RPMI7951 (cell line): Measurements from ENCODE around the gene BBS2. TPM values are rescaled to one million over a fixed set of nuclear protein-coding genes. Genes with fewer than 3 reads are reported as not detected.
"Not testable (repeated sequence)": the region's sequence is repeated elsewhere in the genome, so short reads cannot be mapped to it uniquely, and the experiment has no call there.

Experiments
- DNase-seq: peaks from one replicate; pipeline ENCODE4 v3.0.0-alpha.2; 2012; ENCODE audit warnings: low read depth
- total RNA-seq: library from RNA; depleted of rRNA; stranded (reverse); fragments of >200 nt; shearing (Covaris generic); gene quantifications from 2 replicates; pipeline ENCODE4 v1.2.3, GENCODE V29; 2014

Gene BBS2
- total RNA-seq, 1 experiment from 2014 or later = 44.3 TPM

DNA sequence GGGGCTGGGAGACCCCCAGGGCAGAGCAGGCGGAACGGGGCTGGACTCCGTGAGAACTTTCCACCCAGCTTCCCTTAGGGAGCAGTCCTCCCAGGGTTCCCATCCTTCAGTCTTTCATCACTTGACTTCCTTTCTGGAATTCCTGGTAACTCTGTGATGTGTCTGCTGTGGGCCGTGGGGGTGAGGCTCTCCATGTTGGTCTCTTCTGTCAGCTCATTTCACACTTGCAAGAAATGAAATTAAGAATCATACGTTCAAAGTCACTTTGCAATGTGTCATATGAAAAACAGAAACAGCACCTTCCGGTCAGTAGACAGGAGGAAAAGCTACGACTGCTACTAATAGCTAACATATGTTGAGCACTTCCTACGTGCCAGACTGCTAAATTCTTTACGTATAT is 5.4 kb upstream of the BBS2 start:
- peak; percentile 46 for DNase-seq

DNA sequence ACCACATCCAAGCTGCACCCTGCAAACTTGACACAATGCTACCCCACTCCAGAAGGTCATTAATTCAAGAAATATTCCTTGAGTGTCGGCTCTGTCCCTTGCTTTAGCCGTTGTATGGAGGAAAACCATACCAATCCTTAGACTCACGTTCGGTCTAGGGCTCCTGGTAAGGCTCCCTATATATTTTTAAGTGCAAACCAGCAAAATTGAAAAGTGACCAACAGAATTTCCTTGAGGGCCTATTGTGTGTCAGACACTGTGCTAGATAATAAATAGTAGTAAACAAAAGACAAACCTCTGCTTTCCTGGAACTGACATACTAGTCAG is 390 bp upstream of the BBS2 start:
- no peak for DNase-seq

DNA sequence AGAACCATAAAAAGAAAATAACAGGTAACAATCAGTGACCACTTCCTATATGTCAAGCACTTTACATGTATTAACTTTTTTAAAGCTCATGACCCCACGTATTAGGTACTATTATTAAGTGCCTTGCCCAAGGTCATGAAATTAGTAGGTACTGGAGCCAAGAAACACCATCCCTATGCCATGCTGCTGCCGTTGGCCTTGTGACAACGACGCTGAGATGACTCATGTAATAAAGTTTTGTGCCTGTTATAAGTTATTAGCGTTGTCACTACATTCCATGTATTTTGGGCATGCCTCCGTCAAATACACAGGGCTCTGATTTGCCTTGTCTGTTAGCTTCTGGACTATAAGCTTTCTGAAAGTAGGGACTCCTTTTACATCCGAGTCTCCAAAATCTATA is 1.4 kb downstream of the BBS2 start:
- no peak for DNase-seq

DNA sequence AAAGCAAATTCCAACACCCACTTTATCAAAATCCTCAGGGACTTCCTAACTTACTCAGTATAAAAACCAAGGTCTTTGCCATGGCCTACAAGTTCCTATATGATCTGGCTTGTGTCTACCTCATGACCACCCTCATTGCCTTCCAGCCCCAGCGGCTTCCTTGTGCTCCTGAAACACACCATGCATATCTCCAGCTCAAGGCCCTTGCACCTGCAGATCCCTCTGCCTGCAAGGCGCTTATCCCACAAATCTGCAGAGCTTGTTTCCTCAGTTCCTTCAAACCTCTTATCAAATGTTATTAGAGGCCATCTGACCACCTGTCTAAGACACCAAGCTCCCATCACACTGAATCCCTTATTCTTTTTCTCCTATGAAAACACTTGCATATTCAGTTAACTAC is 2.6 kb downstream of the BBS2 start:
- no peak for DNase-seq

DNA sequence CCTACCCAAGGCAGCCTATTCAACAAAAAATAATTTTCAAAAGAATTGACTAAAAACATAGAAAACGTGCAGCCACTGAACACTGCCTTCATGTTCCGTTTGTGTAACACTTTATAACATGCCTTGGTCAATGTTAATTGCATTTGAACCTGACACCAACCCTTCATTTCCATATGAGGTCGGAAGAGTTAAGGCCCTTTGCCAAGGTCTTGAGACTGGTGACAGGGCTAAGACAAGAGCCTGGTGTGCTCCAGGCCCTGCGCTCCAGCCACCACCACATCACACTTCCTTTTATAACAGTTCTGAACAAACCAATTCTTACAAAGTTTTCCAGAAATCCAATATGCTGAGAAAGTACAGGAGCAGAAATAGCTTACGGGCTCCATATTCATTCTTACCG is 4.2 kb downstream of the BBS2 start:
- DNase-seq = no peak

DNA sequence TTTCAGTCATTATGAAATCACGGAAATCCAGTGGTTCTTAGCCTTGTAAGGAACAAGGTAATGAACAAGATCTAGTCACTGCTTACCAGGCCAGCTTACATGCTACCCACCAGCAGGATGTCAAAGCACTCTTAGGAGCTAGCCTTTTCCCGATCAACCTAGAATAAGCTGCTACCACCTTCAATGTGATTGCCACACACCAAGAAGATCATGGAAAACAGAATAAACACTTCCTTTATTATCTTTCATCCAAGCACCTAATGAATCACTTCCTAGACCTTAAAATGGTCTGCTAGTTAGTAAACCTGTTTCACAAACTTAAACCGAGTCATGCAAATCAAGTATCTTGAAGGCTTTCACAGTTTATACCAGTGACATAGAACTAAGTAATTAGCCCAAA is 5.0 kb downstream of the BBS2 start:
- DNase-seq = no peak

DNA sequence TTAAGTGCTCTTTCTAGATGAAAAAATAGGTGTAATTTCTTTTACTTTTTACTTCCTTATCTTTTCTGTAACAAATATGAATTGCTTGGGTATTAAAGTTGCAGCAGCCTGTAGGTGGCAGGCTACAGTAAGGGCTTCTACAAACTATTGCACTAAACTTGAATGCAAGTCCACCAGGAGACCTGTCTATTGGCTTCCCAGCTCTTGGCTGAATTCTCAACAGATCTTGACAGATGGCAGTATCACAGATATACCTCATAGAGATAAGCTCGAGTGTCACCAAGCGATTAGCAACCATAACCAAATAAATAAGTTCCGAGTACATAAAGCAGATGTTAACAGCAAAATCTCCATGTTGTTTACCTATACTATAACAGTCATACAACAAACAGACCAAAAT is 5.9 kb downstream of the BBS2 start:
- DNase-seq = peak; percentile 67

DNA sequence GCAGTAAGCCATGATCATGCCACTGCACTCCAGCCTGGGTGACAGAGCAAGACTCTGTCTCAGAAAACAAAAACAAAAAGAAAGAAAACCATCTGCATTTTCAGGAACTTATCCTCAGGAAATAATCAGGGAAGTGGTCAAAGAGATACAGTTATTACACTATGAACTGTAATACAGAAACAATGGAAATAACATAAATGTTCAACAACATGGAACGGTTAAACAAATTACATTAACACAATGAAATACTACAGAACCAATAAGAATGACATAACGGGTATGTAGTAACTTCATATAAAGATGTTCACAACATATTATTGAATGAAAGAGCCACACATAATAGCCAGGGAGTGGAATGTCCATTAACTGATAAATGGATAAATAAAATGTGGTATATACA is 6.7 kb downstream of the BBS2 start:
- no peak for DNase-seq

DNA sequence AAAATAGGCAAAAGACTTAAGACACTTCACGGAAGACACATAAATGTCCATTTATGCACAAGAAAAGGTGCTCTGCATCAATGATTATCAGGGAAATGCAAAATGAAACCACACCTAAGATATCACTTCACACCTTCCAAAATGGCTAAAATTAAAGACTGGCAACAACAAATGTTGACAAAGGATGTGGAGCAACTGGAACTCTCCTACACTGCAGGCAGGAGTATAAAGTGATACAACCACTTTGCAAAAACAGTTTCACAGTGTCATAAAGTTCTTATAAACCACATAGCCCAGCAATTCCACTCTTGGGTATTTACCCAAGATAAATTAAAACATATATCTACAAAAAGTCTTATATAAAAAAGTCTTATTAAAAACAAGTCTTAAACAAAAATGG is 7.8 kb downstream of the BBS2 start:
- no peak for DNase-seq

DNA sequence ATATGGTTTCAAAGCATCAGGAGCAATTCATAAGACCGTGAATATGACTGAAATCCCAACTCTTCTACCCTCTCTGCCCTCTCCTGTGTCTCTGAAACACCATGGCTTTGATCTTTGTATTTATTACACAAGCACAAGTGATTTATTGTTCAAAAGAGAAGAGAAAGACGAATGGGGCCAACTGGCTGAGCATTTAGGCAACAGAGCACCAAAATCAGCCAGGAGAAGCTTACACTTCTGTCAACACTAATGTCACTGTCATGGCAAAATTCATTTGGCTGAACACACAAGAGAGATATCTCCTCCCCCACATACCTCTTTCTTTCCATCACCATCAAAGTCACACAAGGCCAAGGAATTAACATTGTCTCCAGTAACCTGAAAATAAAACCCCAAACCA is 9.3 kb downstream of the BBS2 start:
- DNase-seq = no peak

DNA sequence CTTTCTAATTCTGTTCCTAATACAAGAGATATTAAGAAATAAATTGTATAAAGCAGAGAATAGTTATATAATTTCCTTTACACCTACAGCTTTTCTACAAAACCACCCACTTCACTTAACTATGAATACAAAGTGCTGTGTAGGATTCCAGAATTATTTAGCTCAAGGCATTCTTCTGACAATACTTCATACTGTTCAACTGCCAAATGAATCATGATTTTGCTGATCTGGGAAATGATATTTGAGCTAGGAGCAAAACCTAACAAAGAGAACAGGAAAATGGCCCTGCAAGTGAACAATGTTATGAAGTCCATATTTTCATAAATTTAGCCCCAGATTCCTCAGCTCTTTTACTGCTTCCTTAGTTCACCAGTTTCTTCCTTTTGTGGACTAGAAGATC is 12.9 kb downstream of the BBS2 start:
- no peak for DNase-seq

DNA sequence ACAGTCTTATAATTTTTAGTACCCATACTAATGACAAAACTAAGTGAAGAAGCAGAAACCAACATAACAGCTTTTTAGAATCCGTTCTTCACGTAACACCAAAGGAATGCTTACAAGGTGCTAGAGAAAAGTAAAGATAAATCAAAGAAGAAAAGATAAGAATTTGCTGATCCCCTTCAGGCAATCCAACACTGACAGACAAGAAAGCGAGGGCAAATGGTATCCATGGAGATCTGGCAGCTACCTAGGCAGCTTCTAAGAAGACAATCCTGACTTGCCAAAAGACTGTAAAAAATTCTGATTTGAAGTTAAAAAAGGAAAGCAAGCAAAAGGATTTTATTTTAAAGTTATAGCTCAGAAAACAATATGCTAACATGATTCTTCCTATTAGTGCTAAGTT is 14.6 kb downstream of the BBS2 start:
- no peak for DNase-seq

DNA sequence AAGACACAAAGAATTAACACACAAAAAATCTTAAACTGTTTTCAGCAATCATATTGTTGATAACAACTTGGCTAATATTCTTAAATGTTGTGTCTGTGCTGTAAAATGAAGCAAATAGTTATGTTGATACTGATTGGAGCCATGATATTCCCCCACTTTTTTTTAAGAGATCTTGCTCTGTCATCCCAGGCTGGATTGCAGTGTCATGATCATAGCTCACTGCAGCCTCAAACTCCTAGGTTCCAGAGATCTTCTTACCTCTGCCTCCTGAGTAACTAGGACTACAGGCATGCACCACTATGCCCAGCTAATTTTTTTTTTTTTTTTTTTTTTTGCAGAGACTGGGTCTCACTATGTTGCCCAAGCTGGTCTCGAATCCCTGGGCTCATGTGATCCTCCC is 26.0 kb downstream of the BBS2 start:
- no peak for DNase-seq

DNA sequence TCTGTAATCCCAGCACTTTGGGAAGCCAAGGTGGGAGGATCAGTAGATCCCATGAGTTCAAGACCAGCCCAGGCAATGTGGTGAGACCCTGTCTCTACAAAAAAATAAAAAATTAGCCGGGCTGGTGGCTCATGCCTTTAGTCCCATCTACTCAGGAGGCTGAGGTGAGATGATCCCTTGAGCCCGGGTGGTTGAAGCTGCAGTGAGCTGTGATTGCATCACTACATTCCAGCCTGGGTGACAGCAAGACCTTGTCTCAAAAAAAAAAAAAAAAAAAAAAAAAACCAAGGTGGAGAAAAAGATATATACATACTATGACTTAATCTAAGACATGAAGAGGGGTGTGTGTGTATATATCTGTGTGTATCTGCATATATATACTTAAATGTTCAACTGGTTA is 26.7 kb downstream of the BBS2 start:
- DNase-seq = no peak

DNA sequence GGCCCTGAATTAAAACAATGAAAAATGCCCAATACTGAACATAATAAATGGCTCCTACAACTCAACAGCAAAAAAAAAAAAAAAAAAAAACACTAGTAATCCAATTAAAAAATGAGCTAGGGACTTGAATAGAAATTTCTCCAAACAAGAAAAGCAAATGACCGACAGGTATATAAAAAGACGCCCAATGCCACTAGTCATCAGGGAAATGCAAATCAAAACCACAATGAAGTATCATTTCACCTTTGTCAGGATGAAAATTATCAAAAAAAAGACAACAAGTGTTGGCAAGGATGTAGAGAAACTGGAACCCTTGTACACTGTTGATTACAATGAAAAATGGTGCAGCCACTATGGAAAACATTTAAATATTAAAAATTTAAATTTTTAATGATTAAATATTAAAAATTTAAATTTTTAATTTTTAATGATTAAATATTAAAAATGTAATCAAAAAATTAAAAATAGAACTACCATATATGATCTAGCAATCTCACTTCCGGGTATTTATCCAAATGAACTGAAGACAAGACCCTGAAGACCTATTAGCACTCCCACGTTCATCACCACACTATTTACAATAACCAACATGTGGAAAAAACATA is 28.1 kb downstream of the BBS2 start:
- DNase-seq = no peak

DNA sequence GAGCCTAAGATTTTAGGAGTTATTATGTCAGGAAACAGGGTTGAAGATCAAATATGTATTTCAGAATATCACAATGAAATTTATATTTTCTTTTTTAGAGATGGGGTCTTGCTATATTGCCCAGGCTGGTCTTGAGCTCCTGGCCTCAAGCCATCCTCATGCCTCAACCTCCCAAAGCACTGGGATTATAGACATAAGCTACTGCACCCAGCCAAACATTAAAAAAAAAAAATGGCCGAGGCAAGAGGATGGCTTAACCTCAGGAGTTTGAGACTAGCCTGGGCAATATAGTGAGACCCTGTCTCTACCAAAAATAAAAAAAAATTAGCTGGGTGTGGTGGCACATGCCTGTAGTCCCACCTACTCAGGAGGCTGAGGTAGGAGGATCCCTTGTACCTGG is 31.0 kb downstream of the BBS2 start:
- DNase-seq = not testable (repeated sequence)

DNA sequence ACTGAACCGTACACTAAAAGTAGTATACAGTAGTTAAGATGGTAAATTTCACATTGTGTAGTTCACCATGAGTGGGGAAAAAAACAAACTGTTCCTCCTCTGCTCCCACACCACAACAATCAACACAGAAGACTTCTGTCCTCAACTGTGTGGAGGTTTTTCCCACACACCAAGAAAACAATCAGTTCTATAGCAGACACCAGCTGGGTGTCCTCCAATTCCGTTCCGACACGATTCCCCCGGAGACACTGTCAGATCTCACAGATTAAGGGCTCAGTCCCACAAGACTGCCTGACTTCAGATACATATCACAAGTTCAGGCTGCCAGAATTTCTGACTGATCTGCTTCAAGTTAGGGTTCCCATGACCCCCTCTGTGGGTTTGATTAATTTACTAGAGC is 31.8 kb downstream of the BBS2 start:
- DNase-seq = no peak

DNA sequence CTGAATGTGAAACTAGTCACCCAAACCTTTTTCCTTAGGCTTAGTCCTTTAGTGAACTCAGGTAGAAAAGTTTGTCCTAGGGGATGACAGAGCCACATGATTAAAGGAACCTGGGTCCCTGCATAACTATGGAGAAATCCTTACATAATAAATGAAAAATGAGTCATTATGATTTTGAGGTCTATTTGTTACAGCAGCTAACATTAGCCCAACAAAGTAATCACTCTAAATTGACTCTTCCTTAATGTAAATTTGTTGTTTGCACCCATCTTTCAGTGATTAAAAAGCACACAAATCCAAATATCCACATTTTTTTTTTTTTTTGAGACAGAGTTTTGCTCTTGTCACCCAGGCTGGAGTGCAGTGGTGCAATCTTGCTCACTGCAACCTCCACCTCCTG is 36.4 kb downstream of the BBS2 start:
- no peak for DNase-seq

DNA sequence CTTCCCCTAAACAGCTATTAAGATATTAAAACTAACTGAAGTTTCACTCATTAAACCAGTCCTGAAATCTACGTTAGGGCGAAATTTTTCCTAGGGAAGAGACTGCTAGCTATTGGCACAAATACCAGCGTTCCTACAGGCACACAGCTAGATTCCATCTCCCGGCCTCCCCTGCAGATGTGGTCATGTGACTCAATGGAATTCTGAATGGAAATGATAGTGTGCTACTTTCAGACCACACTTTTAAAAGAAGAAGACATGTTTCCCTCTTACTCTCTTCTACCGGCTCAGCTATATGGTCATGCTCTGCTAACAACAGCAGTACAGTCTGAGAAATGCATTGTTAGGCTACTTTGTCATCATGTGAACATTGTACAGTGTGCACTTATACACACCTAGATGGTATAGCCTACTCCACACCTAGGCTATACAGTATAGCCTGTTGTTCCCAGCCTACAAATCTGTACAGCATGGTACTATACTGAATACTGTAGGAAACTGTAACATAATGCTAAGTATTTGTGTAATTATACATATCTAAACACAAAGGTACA is 37.1 kb downstream of the BBS2 start:
- DNase-seq = no peak

DNA sequence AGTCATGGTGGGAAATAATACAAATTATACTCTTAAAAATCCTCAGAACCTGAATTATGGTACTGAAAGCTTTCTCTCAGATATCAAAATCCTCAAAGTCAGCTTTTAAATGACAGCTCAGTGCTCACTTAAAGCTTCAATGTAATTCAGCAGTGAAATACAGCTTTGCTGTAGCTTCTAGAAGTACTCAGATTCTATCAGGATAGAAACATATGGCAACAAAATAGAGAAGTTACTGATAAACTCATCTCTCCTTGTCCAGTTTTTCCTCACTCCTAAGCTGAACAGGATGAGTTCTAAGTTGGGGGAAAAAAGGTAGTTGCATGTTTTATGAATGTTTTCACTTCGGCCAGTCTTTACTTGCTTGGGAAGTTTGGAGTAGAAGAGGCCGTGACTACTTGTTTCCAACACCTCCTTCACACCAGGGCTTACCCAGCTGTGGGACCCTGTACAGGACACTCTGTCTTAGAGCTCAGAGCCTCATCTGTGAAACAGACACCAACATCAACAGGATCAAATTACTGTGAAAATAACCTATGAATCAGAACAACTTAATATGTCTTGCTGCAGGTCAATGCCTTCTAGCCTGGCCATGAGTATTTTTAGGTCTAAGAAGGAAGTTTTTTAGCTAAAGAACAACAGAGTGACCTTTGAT is 38.2 kb downstream of the BBS2 start:
- peak; percentile 33 for DNase-seq

DNA sequence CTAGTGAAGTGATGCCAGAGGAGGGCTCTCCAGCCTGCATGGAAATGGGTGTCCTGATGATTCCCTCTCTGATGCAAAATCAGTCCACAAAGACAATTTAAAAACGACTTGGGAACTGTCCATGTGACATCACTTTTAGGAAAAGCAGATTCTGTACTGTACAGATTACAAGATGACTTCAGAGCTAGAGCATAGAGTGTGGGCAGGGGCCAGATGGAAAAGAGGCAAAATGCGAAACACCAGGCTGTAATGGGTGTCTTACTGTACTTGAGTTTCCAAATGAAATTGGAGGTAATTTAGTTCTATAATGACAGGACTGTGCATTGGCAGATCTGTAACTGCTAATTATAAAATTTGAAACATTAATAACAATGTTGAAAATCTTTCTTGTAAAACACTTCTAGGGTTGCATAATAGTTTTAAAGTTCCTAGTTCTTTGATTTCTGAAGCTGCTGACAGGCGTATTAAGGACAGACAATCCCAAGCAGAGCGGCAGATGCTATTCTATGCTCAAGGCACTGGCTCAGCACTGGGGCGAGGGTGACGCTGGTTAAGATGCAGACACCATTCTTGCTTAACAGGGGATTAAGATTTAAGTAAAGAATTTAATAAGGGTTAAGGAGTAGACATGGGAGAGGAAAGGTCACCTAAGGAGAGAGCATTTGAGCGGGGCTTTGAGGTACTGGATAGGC is 38.9 kb downstream of the BBS2 start:
- no peak for DNase-seq

DNA sequence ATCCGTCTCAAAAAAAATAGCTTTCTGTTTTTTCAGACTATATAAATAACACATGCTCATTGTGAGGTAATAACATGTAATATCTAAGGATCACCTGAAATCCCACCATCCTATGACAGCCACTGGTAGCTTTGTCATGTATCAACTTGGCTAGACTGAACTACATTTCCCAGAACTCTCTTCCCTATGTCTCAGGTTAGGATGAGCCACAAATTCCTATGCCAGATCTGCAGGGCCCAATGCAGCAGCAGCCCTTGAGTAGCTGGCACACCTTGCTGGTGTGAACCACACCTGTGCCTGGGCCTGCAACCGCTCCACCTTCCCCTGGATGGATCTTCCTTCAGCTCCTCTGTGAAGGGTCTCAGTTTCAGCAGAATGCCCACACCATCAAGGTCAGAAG is 40.4 kb downstream of the BBS2 start:
- DNase-seq = no peak

DNA sequence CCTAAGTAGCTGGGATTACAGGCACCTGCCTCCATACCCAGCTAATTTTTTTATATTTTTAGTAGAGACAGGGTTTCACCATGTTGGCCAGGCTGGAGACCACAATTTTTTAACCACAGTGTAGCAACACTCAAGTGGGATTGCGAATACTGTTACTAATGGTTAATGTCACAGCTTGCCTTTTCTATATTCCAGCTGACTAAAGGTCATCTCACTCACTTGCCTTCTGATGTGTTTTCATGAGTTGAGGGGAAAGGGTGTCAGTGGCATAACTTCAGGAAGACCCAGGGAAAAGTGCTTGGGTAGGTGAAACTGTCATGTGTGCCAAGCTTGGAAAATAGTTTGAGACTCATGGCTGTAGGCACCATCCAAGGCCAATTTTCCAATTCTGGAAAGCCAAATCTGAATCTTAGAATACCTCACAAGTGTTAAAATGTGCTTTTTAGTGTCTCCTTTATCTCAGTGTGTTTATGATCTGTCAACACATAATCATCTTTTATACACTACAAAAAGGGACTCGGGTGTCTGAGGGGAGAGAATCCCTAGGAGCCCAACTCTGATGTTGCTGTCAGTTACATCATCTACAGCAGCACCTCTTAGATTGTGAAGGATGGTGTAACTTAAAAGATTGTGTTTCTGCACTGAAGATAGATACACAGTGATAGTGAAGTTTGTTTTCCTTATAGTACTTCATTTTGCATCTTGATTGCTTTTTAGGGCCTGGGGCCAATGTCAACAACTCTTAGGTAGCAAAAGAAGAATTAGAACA is 41.4 kb downstream of the BBS2 start:
- DNase-seq = no peak
